AML-193 (cell line): ENCODE measurements around the gene GRM4.
"Not testable (repeated sequence)": the region's sequence is repeated elsewhere in the genome, so short reads cannot be mapped to it uniquely, and the experiment has no call there.

ENCODE experiments used
- DNase-seq, 2 experiments: peaks; one replicate each; lab custom pipeline; 2025; lab: John Stamatoyannopoulos, UW

The GRM4 gene

GRCh38 chr6:34020807-34021553, 124.9 kb downstream of the GRM4 start:
- DNase-seq, result no peak

- no peak for DNase-seq
These were observed 125.6 kb downstream of the GRM4 start for GRCh38 chr6:34020278-34020677.

GRCh38 chr6:34018961-34019606, 126.8 kb downstream of the GRM4 start:
- DNase-seq, result no peak

DNA sequence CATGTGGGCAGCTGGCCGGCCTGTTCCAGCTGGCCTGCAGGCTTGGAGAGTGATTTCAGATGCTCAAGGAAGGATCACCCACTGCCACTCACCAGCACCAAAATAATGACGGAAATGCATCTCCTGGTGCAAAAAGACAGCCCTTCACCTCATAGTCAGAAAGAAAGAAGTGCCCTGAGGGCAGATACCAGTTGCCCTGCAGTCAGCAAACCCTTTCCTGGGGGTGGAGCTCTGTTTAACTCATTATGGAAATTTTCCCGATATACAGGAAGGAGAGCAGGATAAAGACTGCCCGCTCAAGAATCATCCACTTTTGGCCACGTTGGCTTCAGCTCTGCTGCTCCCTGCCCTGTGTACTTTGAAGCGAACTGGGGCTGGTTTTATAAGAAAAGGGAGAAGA, 127.9 kb downstream of the GRM4 start:
- no peak for DNase-seq

DNA sequence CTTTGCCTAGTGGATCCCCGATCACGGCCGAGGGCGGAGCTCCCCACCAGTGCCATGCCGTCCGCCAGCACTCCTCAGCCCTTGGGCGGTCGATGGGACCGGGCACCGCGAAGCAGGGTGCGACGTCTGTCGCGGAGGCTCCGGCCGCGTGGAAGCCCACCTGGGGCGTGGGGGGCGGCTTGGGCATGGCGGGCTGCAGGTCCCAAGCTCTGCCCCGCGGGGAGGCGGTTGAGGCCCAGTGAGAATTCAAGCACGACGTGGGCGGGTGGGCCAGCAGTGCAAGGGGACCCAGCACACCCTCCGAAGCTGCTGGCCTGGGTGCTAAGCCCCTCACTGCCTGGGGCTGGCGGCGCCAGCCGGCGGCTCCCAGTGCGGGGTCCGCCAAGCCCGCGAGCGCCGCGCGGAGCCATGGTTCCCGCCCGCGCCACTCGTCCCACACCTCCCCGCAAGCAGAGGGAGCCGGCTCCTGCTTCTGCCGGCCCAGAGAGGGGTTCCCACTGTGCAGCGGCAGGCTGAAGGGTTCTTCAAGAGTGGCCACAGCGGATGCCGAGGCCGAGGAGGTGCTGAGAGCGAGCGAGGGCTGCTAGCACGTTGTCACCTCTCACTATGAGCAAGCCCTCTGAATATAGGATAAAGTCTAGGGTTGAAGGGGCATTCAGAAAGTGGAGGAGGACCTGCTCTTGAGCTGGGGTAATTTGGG, 128.6 kb downstream of the GRM4 start:
- no peak for DNase-seq

DNA sequence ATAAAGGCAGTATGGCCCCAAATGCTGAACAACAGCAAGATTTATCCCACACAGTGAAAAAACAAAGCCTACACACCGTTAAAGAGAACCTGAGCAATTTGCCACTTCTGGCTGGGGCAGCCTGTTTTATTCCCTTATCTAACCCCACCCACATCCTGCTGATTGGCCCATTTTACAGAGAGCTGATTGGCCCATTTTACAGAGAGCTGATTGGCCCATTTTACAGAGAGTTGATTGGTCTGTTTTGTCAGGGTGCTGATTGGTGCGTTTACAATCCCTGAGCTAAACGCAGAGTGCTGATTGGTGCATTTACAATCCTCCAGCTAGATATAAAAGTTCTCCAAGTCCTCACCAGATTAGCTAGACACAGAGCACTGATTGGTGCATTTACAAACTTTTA, 129.3 kb downstream of the GRM4 start:
- DNase-seq, result not testable (repeated sequence)

- DNase-seq, result no peak
These were observed 130.3 kb downstream of the GRM4 start for GRCh38 chr6:34015586-34015985.

DNA sequence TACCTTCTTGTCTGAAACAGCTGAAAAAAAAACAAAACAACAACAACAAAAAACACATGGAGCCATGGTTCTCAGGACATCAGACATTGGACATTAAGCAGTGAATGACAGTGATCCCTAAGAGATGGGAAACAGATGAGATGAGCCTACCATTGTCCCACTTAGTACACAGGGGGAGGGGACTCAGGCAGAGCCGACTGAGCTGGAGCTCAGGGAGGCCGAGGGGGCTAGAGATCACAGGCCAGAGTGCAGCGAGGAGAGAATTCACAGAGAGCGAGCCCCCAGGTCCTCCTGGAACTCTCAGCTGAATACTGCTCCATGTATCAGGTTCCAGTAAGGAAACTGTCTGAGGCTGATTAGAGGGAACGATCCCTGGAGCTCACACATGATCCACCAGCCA, 134.6 kb downstream of the GRM4 start:
- no peak for DNase-seq

GRCh38 chr6:34005901-34006531, 139.9 kb downstream of the GRM4 start:
- no peak for DNase-seq

GRCh38 chr6:34004706-34005105, 141.2 kb downstream of the GRM4 start:
- DNase-seq, result no peak

- DNase-seq, result no peak
These were observed 141.9 kb downstream of the GRM4 start for GRCh38 chr6:34003962-34004361.

DNA sequence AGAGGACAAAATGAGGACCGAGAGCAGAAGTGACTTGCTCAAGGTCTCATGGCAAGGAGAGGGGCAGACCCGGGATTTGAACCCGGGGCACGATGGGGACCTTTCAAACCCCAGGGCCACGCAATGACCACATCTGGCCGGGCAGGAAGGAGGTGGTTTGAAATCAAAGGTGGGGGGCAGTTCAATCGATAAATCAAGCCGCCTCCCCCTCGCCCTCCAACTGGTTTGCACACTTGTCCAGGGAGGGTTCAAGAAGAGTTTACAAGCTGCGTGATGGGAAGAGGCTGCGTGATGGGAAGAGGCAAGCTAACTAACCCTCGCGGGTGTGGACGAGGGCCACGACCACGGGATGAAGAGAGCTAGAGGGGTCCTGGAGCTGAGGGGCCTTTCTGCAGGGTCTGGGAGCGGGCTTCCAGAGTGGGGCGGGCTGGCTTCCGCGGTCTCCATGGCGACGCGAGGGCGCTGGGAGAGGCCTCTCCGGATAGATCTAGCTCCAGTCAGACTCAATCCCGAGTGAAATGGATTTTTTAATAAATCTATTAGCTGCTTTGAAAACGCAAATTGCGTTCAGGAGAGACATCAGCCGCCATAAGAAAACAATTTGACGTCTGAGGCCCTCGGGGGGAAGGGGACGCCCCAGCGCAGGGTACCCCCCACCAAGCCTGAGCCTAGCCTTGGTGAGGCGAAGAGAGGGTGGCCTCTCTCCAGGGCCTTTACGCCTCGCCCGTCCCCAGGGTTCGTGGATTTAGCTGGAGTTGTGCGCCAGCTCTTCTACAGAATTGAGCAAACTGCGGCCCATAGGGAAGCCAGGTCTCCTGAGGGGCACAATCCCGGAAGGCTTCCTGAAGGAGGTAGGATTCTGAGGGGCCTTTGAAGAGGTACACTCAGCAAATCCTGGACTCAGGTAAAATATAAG, 143.9 kb downstream of the GRM4 start:
- no peak for DNase-seq

- no peak for DNase-seq
These were observed 145.6 kb downstream of the GRM4 start for GRCh38 chr6:34000281-34000680.

DNA sequence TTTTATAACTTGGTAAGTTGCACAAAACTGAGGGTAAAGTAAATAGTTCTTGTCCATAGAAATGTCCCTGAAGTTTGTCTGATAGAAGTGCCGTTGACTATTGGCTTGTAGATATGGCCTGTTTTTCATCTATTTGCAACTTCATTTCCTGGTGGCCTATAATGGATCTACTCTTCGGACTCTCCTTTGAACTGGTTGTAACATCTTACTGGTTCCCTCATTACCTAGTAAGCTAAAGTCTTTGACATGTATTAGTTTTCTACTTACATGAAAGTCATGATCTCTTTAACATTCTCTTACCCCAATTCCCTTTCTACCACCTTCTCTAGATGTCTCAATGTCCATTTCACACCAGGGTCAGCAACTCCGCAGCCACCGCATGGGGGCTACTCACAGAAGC, 146.3 kb downstream of the GRM4 start:
- DNase-seq, result no peak

DNA sequence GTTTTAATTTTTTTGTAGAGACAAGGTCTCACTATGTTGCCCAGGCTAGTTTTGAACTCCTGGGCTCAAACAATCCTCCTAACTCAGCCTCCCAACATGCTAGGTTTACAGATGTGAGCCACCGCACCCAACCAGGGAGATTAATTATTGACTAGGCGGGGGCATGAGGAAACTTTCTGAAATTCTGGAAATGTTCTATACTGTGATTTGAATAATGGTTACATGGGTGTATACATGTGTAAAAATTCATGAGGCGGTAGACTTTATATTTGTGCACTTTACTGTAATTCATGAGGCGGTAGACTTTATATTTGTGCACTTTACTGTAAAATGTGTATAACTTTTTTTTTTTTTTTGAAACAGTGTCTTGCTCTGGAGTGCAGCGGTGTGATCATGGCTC, 147.2 kb downstream of the GRM4 start:
- no peak for DNase-seq

DNA sequence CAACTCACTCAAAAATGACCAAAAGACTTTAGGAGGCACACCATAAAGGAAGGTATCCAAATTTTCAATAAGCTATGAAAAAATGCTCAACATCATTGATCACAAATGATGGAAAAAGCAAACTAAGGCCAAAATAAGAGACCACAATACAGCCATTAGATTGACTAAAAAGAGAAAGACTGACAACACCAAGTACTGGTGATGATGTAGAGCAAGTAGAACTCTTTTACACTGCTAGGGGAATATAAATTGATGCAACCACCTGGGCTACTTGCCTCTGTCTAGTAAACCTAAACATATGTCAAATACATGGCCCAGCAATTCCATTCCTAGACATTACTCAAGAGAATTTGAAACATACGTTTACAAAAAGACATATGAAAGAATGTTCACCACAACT, 148.6 kb downstream of the GRM4 start:
- DNase-seq, result no peak

- DNase-seq, result no peak
These were observed 149.8 kb downstream of the GRM4 start for GRCh38 chr6:33996120-33996475.

- DNase-seq, result no peak
These were observed 150.4 kb downstream of the GRM4 start for GRCh38 chr6:33995309-33996119.

DNA sequence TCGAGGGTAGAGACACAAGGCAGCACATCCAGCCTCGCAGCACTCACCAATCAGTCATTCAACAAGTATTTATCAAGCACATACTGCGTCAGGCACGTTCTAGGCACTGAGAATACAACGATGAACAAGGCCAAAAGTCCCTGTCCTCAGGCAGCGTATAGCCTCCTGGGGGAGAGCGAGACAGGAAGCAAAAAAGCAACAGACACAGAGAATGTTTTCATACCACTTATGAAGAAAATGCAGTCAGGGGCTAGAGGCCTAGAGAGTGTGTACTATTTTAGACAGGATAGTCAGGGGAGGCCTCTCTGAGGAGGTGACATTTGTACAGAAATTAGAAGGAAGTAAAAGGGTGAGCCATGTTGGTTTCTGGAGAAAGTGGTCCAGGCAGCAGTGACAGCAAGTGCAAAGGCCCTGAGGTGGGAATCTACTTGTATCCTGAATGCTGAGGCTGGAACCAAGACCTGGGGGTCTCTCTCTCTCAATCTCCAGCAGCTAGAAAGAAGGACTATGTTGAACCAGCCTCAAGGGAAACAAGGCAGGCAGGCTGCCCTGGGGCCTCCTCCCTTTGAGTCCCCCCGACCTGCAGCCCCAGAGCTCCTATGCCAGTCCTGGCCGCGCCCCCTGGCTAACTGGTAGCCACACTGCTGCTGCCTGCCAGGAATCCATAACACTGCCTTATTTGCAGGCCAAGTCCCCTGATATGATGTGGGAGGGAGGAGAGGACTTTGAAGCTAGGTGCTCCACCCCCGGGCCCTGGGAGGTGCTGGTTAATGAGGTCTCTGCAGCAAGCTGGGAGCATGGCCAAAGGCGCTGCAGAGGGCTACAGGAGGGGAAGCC, 151.2 kb downstream of the GRM4 start:
- no peak for DNase-seq
